HCT116 (cell line): ENCODE results near the gene PRKG1. TPM values are rescaled to one million over a fixed set of nuclear protein-coding genes. Genes with fewer than 3 reads are reported as not detected.

Experiments
- ATAC-seq: fragments of 200-7000 bp; cut with Tn5 transposase; 2 replicates; pipeline ENCODE4 v1.9.1; 2020; ENCODE audit warnings: mild to moderate bottlenecking, moderate library complexity
- BruUV-seq: library from RNA; stranded (reverse); fragments of 400-500 nt; replicated peaks from 2 replicates; lab custom pipeline; 2021; lab: Mats Ljungman, UMichigan
- CTCF ChIA-PET: fragments of 300-600 bp; sonication (Branson Sonifier 250); formaldehyde crosslinking; loops from one replicate; lab custom pipeline; 2021; ENCODE audit warnings: antibody characterized with exemption; lab: Charles Lee
- POLR2A ChIA-PET: fragments of 300-600, 350-600 bp; sonication (Branson Sonifier 250); formaldehyde crosslinking; loops from one replicate; lab custom pipeline; 2021; ENCODE audit warnings: antibody characterized with exemption; lab: Charles Lee
- RAD21 ChIA-PET, 2 experiments: fragments of 300-600 bp; sonication (Branson Sonifier 250); formaldehyde crosslinking; loops; one replicate each; lab custom pipeline; 2023; ENCODE audit warnings: low total read pairs in 2 of 2; ENCODE audit not compliant: uncharacterized antibody in 2 of 2, unreplicated experiment in 2 of 2, low non-redundant PET in 1 of 2; lab: Charles Lee
- DNase-seq: peaks from one replicate; pipeline ENCODE4 v3.0.0-alpha.2; 2010; ENCODE audit warnings: low read depth, low spot score
- H2AFZ ChIP-seq: fragments of 200-600 bp; shearing (Covaris generic), sonication (generic); 2 replicates; pipeline ENCODE4 v1.6.1; 2017; ENCODE audit warnings: low read depth, mixed run types, mixed read lengths, antibody characterized with exemption, low read length; ENCODE audit not compliant: poor library complexity, severe bottlenecking
- H3K27ac ChIP-seq: 2 replicates; pipeline ENCODE4 v1.5.1; 2012; ENCODE audit warnings: low read depth, low read length
- H3K27me3 ChIP-seq: fragments of 200-600 bp; sonication (generic); 2 replicates; pipeline ENCODE4 v1.6.1; 2016; ENCODE audit warnings: mixed run types, low read length, mixed read lengths; ENCODE audit not compliant: insufficient read depth
- H3K36me3 ChIP-seq, 2 experiments: fragments of 200-500 bp in 1 of 2; fragments of 200-600 bp in 1 of 2; sonication (Bioruptor generic) in 1 of 2; sonication (generic) in 1 of 2; 2 replicates each; pipeline versions ENCODE4 v1.5.1 to v1.6.1; 2014 to 2016; ENCODE audit warnings: low read length in 2 of 2, inconsistent platforms in 1 of 2, mixed read lengths in 1 of 2, mixed run types in 1 of 2; ENCODE audit not compliant: insufficient read depth in 2 of 2, control insufficient read depth in 1 of 2
- H3K4me1 ChIP-seq, 2 experiments: fragments of 200-600 bp in 1 of 2; sonication (generic) in 1 of 2; 2 replicates each; pipeline versions ENCODE4 v1.5.1 to v1.6.1; 2012 to 2017; ENCODE audit warnings: low read length in 2 of 2, inconsistent platforms in 1 of 2, mild to moderate bottlenecking in 1 of 2, mixed read lengths in 1 of 2, mixed run types in 1 of 2, moderate library complexity in 1 of 2; ENCODE audit not compliant: insufficient read depth in 2 of 2, control insufficient read depth in 1 of 2
- H3K4me2 ChIP-seq: fragments of 200-600 bp; sonication (generic); 2 replicates; pipeline ENCODE4 v1.6.1; 2017; ENCODE audit warnings: mixed run types, low read length, mixed read lengths
- H3K4me3 ChIP-seq, 2 experiments: fragments of 200-600 bp in 1 of 2; sonication (generic) in 1 of 2; replicated peaks in 1 of 2; 2 replicates each; pipeline ENCODE4 v1.5.1; 2011 to 2016; ENCODE audit warnings: low read length in 2 of 2, control low read depth in 1 of 2, low read depth in 1 of 2, mild to moderate bottlenecking in 1 of 2, mixed read lengths in 1 of 2, mixed run types in 1 of 2
- H3K79me2 ChIP-seq: fragments of 200-600 bp; sonication (generic); 2 replicates; pipeline ENCODE4 v1.6.1; 2017; ENCODE audit warnings: mild to moderate bottlenecking, mixed run types, low read length, moderate library complexity, mixed read lengths; ENCODE audit not compliant: insufficient read depth
- H3K9ac ChIP-seq: fragments of 200-600 bp; sonication (generic); 2 replicates; pipeline ENCODE4 v1.6.1; 2016; ENCODE audit warnings: low read length, mixed read lengths
- H3K9me2 ChIP-seq: fragments of 200-600 bp; sonication (generic), shearing (Covaris generic); 2 replicates; pipeline ENCODE4 v1.6.1; 2017; ENCODE audit warnings: mixed run types, mild to moderate bottlenecking, moderate library complexity; ENCODE audit not compliant: insufficient read depth
- H3K9me3 ChIP-seq, 2 experiments: fragments of 200-500 bp in 1 of 2; fragments of 200-600 bp in 1 of 2; sonication (Bioruptor generic) in 1 of 2; sonication (generic) in 1 of 2; 2 replicates each; pipeline ENCODE4 v1.6.1; 2014 to 2017; ENCODE audit warnings: low read length in 2 of 2, mixed read lengths in 2 of 2, inconsistent platforms in 1 of 2, low read depth in 1 of 2, mild to moderate bottlenecking in 1 of 2, mixed run types in 1 of 2, moderate library complexity in 1 of 2; ENCODE audit not compliant: control insufficient read depth in 1 of 2, insufficient read depth in 1 of 2
- H4K20me1 ChIP-seq: fragments of 200-600 bp; sonication (generic), shearing (Covaris generic); 2 replicates; pipeline ENCODE4 v1.6.1; 2017; ENCODE audit warnings: mixed run types, mild to moderate bottlenecking, moderate library complexity; ENCODE audit not compliant: insufficient read depth
- CBX3 ChIP-seq: IDR thresholded peaks from 2 replicates; pipeline ENCODE4 v1.6.1; 2012; ENCODE audit warnings: low read depth
- CEBPB ChIP-seq: IDR thresholded peaks from 2 replicates; pipeline ENCODE4 v1.6.1; 2012; ENCODE audit warnings: low read depth
- EGR1 ChIP-seq: IDR thresholded peaks from 2 replicates; pipeline ENCODE4 v1.6.1; 2012; ENCODE audit warnings: low read depth
- ELF1 ChIP-seq: IDR thresholded peaks from 2 replicates; pipeline ENCODE4 v1.6.1; 2012; ENCODE audit warnings: low read depth, borderline replicate concordance
- EZH2phosphoT487 ChIP-seq: fragments of 200-600 bp; IDR thresholded peaks from 2 replicates; pipeline ENCODE4 v1.6.1; 2018; ENCODE audit warnings: antibody characterized with exemption, borderline replicate concordance
- FOSL1 ChIP-seq: IDR thresholded peaks from 2 replicates; pipeline ENCODE4 v1.6.1; 2012; ENCODE audit warnings: low read depth
- JUND ChIP-seq: IDR thresholded peaks from 2 replicates; pipeline ENCODE4 v1.6.1; 2012
- MAX ChIP-seq: IDR thresholded peaks from 2 replicates; pipeline ENCODE4 v1.6.1; 2012
- POLR2A ChIP-seq: IDR thresholded peaks from 2 replicates; pipeline ENCODE4 v1.7.0; 2011; ENCODE audit warnings: borderline replicate concordance; ENCODE audit not compliant: insufficient read depth, insufficient read length; ENCODE audit errors: extremely low read depth
- POLR2AphosphoS5 ChIP-seq: IDR thresholded peaks from 2 replicates; pipeline ENCODE4 v1.6.1; 2011; ENCODE audit warnings: mild to moderate bottlenecking, low read depth, low read length, moderate library complexity
- RAD21 ChIP-seq: IDR thresholded peaks from 2 replicates; pipeline ENCODE4 v1.6.1; 2012; ENCODE audit warnings: low read depth, mild to moderate bottlenecking
- SIN3A ChIP-seq: IDR thresholded peaks from 2 replicates; pipeline ENCODE4 v1.6.1; 2012; ENCODE audit warnings: low read depth
- SP1 ChIP-seq: IDR thresholded peaks from 2 replicates; pipeline ENCODE4 v1.6.1; 2012; ENCODE audit warnings: low read depth
- SRF ChIP-seq: IDR thresholded peaks from 2 replicates; pipeline ENCODE4 v1.6.1; 2012; ENCODE audit warnings: low read depth
- TCF7L2 ChIP-seq: IDR thresholded peaks from 2 replicates; pipeline ENCODE4 v1.7.0; 2011; ENCODE audit warnings: borderline replicate concordance, inconsistent platforms; ENCODE audit not compliant: insufficient read depth, insufficient read length; ENCODE audit errors: extremely low read depth
- YY1 ChIP-seq: IDR thresholded peaks from 2 replicates; pipeline ENCODE4 v1.6.1; 2011; ENCODE audit warnings: low read length, low read depth, moderate library complexity, mild to moderate bottlenecking; ENCODE audit not compliant: insufficient replicate concordance; ENCODE audit errors: extremely low read depth
- ZBTB33 ChIP-seq: IDR thresholded peaks from 2 replicates; pipeline ENCODE4 v1.6.1; 2011; ENCODE audit warnings: mild to moderate bottlenecking, low read length, moderate library complexity; ENCODE audit not compliant: insufficient replicate concordance; ENCODE audit errors: extremely low read depth
- ZFX ChIP-seq: fragments of 450-650 bp; IDR thresholded peaks from 2 replicates; pipeline ENCODE4 v1.6.1; 2017
- intact Hi-C: fragments of 100-400 bp; cut with micrococcal nuclease; formaldehyde crosslinking; loops from 2 replicates; pipeline ENCODE4 v1.10.0; 2022
- total RNA-seq: library from RNA; stranded (reverse); gene quantifications from one replicate; pipeline ENCODE4 v1.2.1, GENCODE V29; 2021; ENCODE audit not compliant: unreplicated experiment
- TF ChIP-seq, protein P1 (sequence below): IDR thresholded peaks from 2 replicates; pipeline ENCODE4 v1.6.1; 2012; ENCODE audit warnings: low read depth

The PRKG1 gene
- total RNA-seq, 1 experiment from 2014 or later, result 1.4 TPM

DNA sequence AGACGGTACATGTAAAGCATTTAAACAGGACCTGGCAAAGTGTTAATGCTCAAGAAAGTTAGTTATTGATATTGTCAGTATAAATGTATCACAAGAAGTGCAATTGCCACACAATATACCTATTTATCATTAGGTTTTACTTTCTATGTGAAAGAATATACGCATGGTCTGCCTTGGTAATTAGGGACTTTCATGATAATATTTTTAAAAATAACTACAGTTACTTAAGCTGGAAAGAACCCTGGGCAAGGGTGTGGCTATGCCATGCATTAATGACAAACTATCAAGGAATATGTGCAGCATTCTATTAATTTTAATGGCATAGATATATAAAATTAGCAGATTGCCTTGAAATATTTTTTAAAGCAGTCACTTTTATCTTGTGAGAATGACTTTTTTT lies 433.9 kb downstream of the PRKG1 start:
- no peak overlapping the region for H3K4me2 ChIP-seq
- no peaks in the 10 kb centered on the region for H3K4me1 ChIP-seq
- H3K9me3 ChIP-seq, result no peaks in the 10 kb centered on the region
- no peaks in the 10 kb centered on the region for H3K27me3 ChIP-seq
- no TSS peak for BruUV-seq
- no peak overlapping the region for H2AFZ ChIP-seq
- ChIA-PET RAD21 (no interaction called here), POLR2A (no interaction called here), CTCF (no interaction called here)
- no peak overlapping the region for H3K9ac ChIP-seq
- H4K20me1 ChIP-seq, result no peaks in the 10 kb centered on the region
- ATAC-seq (no peak), DNase-seq (no peak)
- H3K36me3 ChIP-seq, result no peaks in the 10 kb centered on the region
- no peaks in the 10 kb centered on the region for H3K79me2 ChIP-seq
- H3K27ac ChIP-seq, result no peak overlapping the region
- intact Hi-C loops, result no loop called here
- no peak for TF ChIP-seq EGR1
- TF ChIP-seq RAD21, result no peak
- no peak for TF ChIP-seq TCF7L2
- TF ChIP-seq MAX, result no peak
- TF ChIP-seq FOSL1, result no peak
- no peak for TF ChIP-seq JUND
- TF ChIP-seq SIN3A, result no peak
- no peak for TF ChIP-seq SRF
- no peak for TF ChIP-seq POLR2A
- TF ChIP-seq EZH2phosphoT487, result no peak
- TF ChIP-seq ELF1, result no peak
- TF ChIP-seq CEBPB, result no peak
- TF ChIP-seq POLR2AphosphoS5, result no peak
- TF ChIP-seq ZFX, result no peak
- no peak for TF ChIP-seq CBX3
- TF ChIP-seq, protein P1, sequence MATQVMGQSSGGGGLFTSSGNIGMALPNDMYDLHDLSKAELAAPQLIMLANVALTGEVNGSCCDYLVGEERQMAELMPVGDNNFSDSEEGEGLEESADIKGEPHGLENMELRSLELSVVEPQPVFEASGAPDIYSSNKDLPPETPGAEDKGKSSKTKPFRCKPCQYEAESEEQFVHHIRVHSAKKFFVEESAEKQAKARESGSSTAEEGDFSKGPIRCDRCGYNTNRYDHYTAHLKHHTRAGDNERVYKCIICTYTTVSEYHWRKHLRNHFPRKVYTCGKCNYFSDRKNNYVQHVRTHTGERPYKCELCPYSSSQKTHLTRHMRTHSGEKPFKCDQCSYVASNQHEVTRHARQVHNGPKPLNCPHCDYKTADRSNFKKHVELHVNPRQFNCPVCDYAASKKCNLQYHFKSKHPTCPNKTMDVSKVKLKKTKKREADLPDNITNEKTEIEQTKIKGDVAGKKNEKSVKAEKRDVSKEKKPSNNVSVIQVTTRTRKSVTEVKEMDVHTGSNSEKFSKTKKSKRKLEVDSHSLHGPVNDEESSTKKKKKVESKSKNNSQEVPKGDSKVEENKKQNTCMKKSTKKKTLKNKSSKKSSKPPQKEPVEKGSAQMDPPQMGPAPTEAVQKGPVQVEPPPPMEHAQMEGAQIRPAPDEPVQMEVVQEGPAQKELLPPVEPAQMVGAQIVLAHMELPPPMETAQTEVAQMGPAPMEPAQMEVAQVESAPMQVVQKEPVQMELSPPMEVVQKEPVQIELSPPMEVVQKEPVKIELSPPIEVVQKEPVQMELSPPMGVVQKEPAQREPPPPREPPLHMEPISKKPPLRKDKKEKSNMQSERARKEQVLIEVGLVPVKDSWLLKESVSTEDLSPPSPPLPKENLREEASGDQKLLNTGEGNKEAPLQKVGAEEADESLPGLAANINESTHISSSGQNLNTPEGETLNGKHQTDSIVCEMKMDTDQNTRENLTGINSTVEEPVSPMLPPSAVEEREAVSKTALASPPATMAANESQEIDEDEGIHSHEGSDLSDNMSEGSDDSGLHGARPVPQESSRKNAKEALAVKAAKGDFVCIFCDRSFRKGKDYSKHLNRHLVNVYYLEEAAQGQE, result no peak
- TF ChIP-seq ZBTB33, result no peak
- TF ChIP-seq SP1, result no peak
- TF ChIP-seq YY1, result no peak
- H3K9me2 ChIP-seq, result no peaks in the 10 kb centered on the region
- H3K4me3 ChIP-seq, result no peak overlapping the region
